CD4-positive, alpha-beta T cell treated with Interleukin-1 beta for 1 hour (primary cell): ENCODE results near the gene SLC23A2.

ENCODE experiments used
- DNase-seq, 2 donors: peaks; one replicate each; pipeline ENCODE4 v3.0.0-alpha.2; 2020 to 2022

Gene SLC23A2

GRCh38 chr20:4962241-4962855 lies 39.0 kb downstream of the SLC23A2 start:
- peak; percentile 18 to 48 for DNase-seq

GRCh38 chr20:4961746-4962145 lies 39.6 kb downstream of the SLC23A2 start:
- peak; percentile 36 to 45 for DNase-seq

GRCh38 chr20:4959592-4959991 lies 41.7 kb downstream of the SLC23A2 start:
- DNase-seq: no peak

DNA sequence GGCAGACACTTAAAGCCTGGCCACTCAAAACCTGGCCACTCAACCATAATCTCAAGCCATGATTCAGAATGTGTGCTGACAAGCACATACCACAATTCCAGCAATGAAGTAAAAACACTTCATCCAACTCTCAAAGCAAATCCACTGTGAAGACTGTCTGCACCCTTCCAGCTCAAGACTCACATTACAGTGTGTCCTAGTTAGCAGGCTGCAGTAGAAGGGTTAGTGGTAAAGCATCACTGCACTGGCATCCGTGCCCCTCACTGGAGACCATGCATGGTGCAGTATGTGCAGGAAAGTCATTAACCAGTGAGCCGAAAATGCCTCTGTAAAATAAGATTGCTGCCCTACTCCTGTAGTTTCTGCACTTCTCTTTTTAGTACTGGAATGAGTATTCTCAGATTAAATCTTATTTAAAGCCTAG lies 43.4 kb downstream of the SLC23A2 start:
- DNase-seq: no peak

GRCh38 chr20:4957187-4957586 lies 44.1 kb downstream of the SLC23A2 start:
- no peak for DNase-seq

DNA sequence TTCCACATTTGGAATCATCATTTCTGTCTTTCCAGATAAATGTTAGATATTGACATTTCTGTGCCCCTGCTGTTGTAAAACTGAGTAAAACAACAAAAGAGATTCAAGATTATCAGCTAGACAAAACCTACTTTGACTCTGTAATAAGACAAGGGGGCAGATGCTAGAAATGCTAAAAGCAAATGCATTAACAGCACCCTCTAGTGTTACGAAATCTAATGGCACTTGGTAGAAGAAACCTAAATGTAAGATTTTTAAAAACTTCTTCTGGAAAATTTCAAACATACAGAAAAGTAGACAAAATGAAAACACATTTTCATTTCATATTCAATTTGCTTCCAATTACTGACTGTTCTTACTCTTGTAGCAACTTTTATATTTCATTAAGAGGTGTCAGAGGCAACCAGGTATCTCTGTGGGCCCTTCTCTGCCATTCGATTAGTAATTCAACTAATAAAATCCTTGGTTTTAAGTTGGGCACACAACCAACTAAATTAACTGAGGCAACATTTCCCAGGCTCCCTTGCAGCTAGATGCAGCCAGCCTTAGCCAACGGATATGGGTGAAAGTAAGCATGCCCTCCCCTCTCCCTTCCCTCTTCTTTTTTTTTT lies 45.0 kb downstream of the SLC23A2 start:
- DNase-seq: peak in 1 of 2 donors; percentile 69

- no peak for DNase-seq
Measured at GRCh38 chr20:4953881-4954280, 47.4 kb downstream of the SLC23A2 start.

GRCh38 chr20:4952229-4952628 lies 49.1 kb downstream of the SLC23A2 start:
- no peak for DNase-seq

GRCh38 chr20:4951299-4951698 lies 50.0 kb downstream of the SLC23A2 start:
- no peak for DNase-seq

GRCh38 chr20:4950841-4951240 lies 50.5 kb downstream of the SLC23A2 start:
- DNase-seq: no peak

DNA sequence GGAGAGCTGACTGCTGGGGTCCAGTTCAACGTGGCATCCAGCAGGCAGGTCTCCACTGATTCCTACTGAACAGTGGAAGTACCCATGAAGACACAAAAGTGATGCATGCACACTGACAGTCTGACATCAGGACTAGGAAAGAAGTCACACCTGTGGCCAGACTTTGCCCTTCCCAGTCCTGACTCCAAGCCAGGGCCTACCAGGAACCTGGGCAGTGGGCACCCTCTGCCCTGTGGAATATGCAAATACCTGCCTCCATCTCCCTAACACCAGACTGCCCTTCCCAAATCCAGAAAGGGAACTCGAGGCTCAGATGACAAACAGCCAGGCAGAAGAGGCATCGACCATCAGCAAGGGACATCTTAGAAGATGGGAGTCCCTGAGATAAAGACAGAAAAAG lies 50.9 kb downstream of the SLC23A2 start:
- DNase-seq: no peak

DNA sequence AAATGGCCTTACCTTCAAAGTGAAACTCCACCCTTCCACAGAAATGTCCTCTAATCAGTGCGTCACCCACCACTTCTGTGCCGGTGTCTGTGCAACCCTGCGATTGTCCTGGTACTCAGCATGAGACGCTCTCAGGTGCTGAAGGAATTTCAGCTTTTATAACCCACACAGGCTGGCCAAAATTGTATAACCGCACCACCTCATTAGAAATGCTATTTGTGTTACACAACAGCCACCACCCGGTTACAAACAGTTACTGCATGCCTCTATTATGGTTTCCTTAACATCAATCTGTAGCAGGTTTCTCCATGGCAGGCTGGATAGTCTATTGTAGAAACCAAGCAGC lies 51.5 kb downstream of the SLC23A2 start:
- peak; percentile 6 to 46 for DNase-seq

- DNase-seq: no peak
Measured at GRCh38 chr20:4947817-4948559, 53.3 kb downstream of the SLC23A2 start.

- peak in 1 of 2 donors; percentile 1 for DNase-seq
Measured at GRCh38 chr20:4946986-4947385, 54.3 kb downstream of the SLC23A2 start.

DNA sequence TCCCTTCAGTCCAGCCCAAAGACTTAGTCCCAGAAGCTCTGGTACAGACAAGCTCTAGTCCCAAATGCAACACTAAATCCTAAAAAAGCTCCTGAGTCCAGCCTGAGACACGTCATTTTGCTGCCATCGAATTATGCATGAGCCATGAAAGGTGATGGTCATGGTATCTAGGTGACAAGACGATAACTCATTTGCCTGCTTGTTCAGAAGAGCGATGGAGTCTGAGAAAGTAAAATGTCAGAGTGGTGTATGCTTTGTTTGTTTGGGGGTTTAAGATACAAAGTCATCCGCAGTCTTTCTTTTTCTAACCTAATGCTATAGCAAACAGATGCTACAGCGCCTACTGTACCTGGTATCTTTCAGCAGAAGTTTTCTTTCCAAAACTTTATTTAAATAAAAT lies 54.7 kb downstream of the SLC23A2 start:
- no peak for DNase-seq

GRCh38 chr20:4944518-4945313 lies 56.6 kb downstream of the SLC23A2 start:
- DNase-seq: no peak

- no peak for DNase-seq
Measured at GRCh38 chr20:4942331-4942730, 59.0 kb downstream of the SLC23A2 start.

- no peak for DNase-seq
Measured at GRCh38 chr20:4937407-4938319, 63.6 kb downstream of the SLC23A2 start.

GRCh38 chr20:4936851-4937406 lies 64.4 kb downstream of the SLC23A2 start:
- DNase-seq: no peak

GRCh38 chr20:4936392-4936850 lies 64.9 kb downstream of the SLC23A2 start:
- DNase-seq: no peak

DNA sequence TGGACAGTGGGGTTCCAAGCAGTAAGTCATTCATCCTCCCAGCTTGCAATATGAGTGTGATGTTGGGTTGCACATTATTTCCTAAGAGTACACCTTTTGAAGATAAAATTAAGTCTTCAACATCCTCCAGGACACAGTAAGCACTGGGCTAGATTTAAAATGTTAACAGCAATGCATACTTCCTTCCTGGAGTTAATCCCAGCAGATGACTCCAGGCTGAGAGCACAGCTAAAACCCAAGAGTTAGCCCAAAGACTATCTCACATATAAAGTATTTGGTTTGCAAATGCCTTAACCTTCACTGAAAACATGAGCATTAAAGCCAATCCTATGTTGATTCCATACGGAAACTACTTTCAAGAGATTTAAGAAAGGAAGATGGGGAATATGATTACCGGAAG lies 69.2 kb downstream of the SLC23A2 start:
- DNase-seq: no peak
